Muscle layer of colon (tissue), 2 donors: ENCODE data around the gene MYO6.

Experiments
- H3K27ac ChIP-seq: one replicate; pipeline ENCODE4 v1.7.0; 2013; ENCODE audit warnings: low read depth, mild to moderate bottlenecking, low read length, moderate library complexity
- H3K27me3 ChIP-seq, 2 donors: one replicate each; pipeline ENCODE4 v1.7.0; 2013; ENCODE audit warnings: low read length in 2 of 2, mild to moderate bottlenecking in 2 of 2; ENCODE audit not compliant: insufficient read depth in 2 of 2, control insufficient read depth in 1 of 2
- H3K36me3 ChIP-seq: one replicate; pipeline ENCODE4 v1.7.0; 2013; ENCODE audit warnings: mild to moderate bottlenecking, low read length; ENCODE audit not compliant: insufficient read depth
- H3K4me1 ChIP-seq: one replicate; pipeline ENCODE4 v1.7.0; 2013; ENCODE audit warnings: mild to moderate bottlenecking, low read length; ENCODE audit not compliant: insufficient read depth
- H3K4me3 ChIP-seq, 2 donors: one replicate each; pipeline ENCODE4 v1.7.0; 2013; ENCODE audit warnings: low read length in 2 of 2, low read depth in 1 of 2, mild to moderate bottlenecking in 1 of 2, moderate library complexity in 1 of 2
- H3K9ac ChIP-seq: one replicate; pipeline ENCODE4 v1.7.0; 2013; ENCODE audit warnings: low read length
- H3K9me3 ChIP-seq: one replicate; pipeline ENCODE4 v1.7.0; 2013; ENCODE audit warnings: mild to moderate bottlenecking, low read length
- donor health status: abdominal sarcoma.
- donor health status: Adenocarcinoma of cecum.

MYO6 gene

GRCh38 chr6:75766387-75766786, 17.3 kb downstream of the MYO6 start:
- Histone ChIP-seq H3K9ac (no peak overlapping the region), H3K4me1 (no peaks in the 10 kb centered on the region), H3K9me3 (no peaks in the 10 kb centered on the region), H3K36me3 (no peaks in the 10 kb centered on the region), H3K27me3 (no peaks in the 10 kb centered on the region), H3K27ac (no peak overlapping the region), H3K4me3 (no peak overlapping the region)

GRCh38 chr6:75770844-75771243, 21.8 kb downstream of the MYO6 start:
- no peak overlapping the region for H3K27ac ChIP-seq
- no peak overlapping the region for H3K4me3 ChIP-seq
- no peaks in the 10 kb centered on the region for H3K9me3 ChIP-seq
- peaks cover 6% of the 10 kb centered on the region for H3K4me1 ChIP-seq
- H3K27me3 ChIP-seq, result no peaks in the 10 kb centered on the region
- no peaks in the 10 kb centered on the region for H3K36me3 ChIP-seq
- H3K9ac ChIP-seq, result no peak overlapping the region

- Histone ChIP-seq H3K27me3 (no peaks in the 10 kb centered on the region), H3K4me3 (no peak overlapping the region), H3K9me3 (no peaks in the 10 kb centered on the region), H3K36me3 (no peaks in the 10 kb centered on the region), H3K4me1 (peaks cover 6% of the 10 kb centered on the region), H3K9ac (no peak overlapping the region), H3K27ac (no peak overlapping the region)
Measured at GRCh38 chr6:75775219-75775618, 26.2 kb downstream of the MYO6 start.

- H3K4me1 ChIP-seq, result peaks cover 6% of the 10 kb centered on the region
- H3K27me3 ChIP-seq, result no peaks in the 10 kb centered on the region
- H3K9ac ChIP-seq, result no peak overlapping the region
- no peak overlapping the region for H3K27ac ChIP-seq
- H3K9me3 ChIP-seq, result no peaks in the 10 kb centered on the region
- no peak overlapping the region for H3K4me3 ChIP-seq
- H3K36me3 ChIP-seq, result no peaks in the 10 kb centered on the region
Measured at GRCh38 chr6:75776461-75776860, 27.4 kb downstream of the MYO6 start.

GRCh38 chr6:75778757-75779156, 29.7 kb downstream of the MYO6 start:
- Histone ChIP-seq H3K4me3 (no peak overlapping the region), H3K9me3 (no peaks in the 10 kb centered on the region), H3K27me3 (no peaks in the 10 kb centered on the region), H3K4me1 (peaks cover 6% of the 10 kb centered on the region), H3K9ac (no peak overlapping the region), H3K27ac (no peak overlapping the region), H3K36me3 (no peaks in the 10 kb centered on the region)

GRCh38 chr6:75786152-75786551, 37.1 kb downstream of the MYO6 start:
- Histone ChIP-seq H3K27ac (no peak overlapping the region), H3K27me3 (no peaks in the 10 kb centered on the region), H3K36me3 (no peaks in the 10 kb centered on the region), H3K9ac (no peak overlapping the region), H3K4me3 (no peak overlapping the region), H3K4me1 (no peaks in the 10 kb centered on the region), H3K9me3 (no peaks in the 10 kb centered on the region)

- Histone ChIP-seq H3K27ac (no peak overlapping the region), H3K4me1 (no peaks in the 10 kb centered on the region), H3K9me3 (no peaks in the 10 kb centered on the region), H3K4me3 (no peak overlapping the region), H3K36me3 (no peaks in the 10 kb centered on the region), H3K27me3 (no peaks in the 10 kb centered on the region), H3K9ac (no peak overlapping the region)
Measured at GRCh38 chr6:75788894-75789293, 39.9 kb downstream of the MYO6 start.

- Histone ChIP-seq H3K4me1 (no peaks in the 10 kb centered on the region), H3K4me3 (no peak overlapping the region), H3K36me3 (no peaks in the 10 kb centered on the region), H3K9ac (no peak overlapping the region), H3K27ac (no peak overlapping the region), H3K9me3 (no peaks in the 10 kb centered on the region), H3K27me3 (no peaks in the 10 kb centered on the region)
Measured at GRCh38 chr6:75791881-75792280, 42.8 kb downstream of the MYO6 start.

- H3K36me3 ChIP-seq, result no peaks in the 10 kb centered on the region
- no peak overlapping the region for H3K4me3 ChIP-seq
- no peak overlapping the region for H3K9ac ChIP-seq
- H3K27me3 ChIP-seq, result no peaks in the 10 kb centered on the region
- H3K27ac ChIP-seq, result no peak overlapping the region
- H3K4me1 ChIP-seq, result no peaks in the 10 kb centered on the region
- H3K9me3 ChIP-seq, result no peaks in the 10 kb centered on the region
Measured at GRCh38 chr6:75794351-75794846, 45.4 kb downstream of the MYO6 start.

GRCh38 chr6:75794954-75795739, 46.1 kb downstream of the MYO6 start:
- Histone ChIP-seq H3K9me3 (no peaks in the 10 kb centered on the region), H3K27me3 (no peaks in the 10 kb centered on the region), H3K9ac (no peak overlapping the region), H3K4me3 (no peak overlapping the region), H3K27ac (no peak overlapping the region), H3K36me3 (no peaks in the 10 kb centered on the region), H3K4me1 (no peaks in the 10 kb centered on the region)

GRCh38 chr6:75796723-75797122, 47.7 kb downstream of the MYO6 start:
- no peaks in the 10 kb centered on the region for H3K9me3 ChIP-seq
- no peaks in the 10 kb centered on the region for H3K4me1 ChIP-seq
- no peaks in the 10 kb centered on the region for H3K27me3 ChIP-seq
- H3K36me3 ChIP-seq, result no peaks in the 10 kb centered on the region
- no peak overlapping the region for H3K9ac ChIP-seq
- H3K4me3 ChIP-seq, result no peak overlapping the region
- no peak overlapping the region for H3K27ac ChIP-seq

GRCh38 chr6:75800133-75800532, 51.1 kb downstream of the MYO6 start:
- Histone ChIP-seq H3K9me3 (no peaks in the 10 kb centered on the region), H3K36me3 (no peaks in the 10 kb centered on the region), H3K27ac (no peak overlapping the region), H3K9ac (no peak overlapping the region), H3K27me3 (no peaks in the 10 kb centered on the region), H3K4me1 (no peaks in the 10 kb centered on the region), H3K4me3 (no peak overlapping the region)
